Medulla oblongata (tissue), 1 donor: Measurements from ENCODE around the gene SEL1L.
A peak's percentile ranks its signal among the peaks of the same experiment; 100 is the strongest.
"Not testable (repeated sequence)": the region's sequence is repeated elsewhere in the genome, so short reads cannot be mapped to it uniquely, and the experiment has no call there.

Experiments
- DNase-seq: peaks from one replicate; pipeline ENCODE4 v3.0.0-alpha.2; 2015; ENCODE audit errors: extremely low spot score

Gene SEL1L

DNA sequence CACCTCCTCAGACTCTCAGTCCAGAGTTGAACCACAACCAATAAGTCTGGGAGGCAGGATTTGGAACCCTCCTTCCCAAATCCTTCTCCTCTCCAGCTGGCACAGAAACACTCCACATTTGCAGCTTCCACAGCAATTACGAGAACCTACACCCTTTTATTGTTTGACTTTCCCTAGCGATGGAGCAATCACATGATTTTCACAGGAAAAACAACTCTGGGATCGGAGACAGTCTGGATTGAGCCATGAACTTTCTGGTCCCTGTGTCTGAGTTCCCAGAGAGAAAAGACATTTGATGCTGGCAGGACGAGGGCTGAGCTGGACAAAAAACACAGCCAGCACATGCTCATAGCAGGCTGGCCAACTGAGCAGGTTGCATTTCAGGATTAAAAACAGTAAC, 84.5 kb downstream of the SEL1L start:
- DNase-seq: peak; percentile 47

DNA sequence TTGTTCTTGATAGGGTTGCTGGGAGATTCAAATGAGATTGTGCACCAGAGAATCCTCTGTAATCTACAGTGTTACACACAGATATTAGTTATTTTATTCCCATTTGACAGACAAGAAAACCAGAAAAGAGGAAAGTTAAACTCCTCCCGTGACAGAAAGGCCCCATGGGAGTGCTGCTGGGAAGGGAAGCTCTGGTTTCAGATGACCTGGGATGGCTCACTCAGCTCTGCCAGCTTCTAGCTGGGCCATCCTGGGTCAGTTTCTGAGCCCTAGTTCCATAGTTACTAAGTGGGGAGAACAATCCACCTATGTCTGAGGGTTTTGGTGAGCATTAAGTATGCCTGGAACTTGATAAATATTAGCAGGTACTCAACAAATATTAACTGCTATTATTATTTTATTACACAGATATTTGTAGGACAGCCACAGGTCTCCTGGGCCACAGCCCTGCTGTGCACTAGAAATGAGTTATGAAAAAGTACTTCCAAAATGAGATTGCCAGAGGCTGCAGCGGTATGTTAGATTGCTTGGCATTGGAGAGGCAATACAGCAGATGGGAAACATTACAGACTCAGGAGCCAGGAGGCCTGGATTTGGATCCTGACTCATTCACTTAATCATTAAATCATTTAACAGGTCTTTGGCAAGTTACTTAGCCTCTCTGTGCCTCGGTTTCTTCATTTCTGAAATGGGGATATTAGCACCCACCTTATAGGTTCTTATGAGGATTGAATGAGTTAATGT, 86.5 kb downstream of the SEL1L start:
- no peak for DNase-seq

DNA sequence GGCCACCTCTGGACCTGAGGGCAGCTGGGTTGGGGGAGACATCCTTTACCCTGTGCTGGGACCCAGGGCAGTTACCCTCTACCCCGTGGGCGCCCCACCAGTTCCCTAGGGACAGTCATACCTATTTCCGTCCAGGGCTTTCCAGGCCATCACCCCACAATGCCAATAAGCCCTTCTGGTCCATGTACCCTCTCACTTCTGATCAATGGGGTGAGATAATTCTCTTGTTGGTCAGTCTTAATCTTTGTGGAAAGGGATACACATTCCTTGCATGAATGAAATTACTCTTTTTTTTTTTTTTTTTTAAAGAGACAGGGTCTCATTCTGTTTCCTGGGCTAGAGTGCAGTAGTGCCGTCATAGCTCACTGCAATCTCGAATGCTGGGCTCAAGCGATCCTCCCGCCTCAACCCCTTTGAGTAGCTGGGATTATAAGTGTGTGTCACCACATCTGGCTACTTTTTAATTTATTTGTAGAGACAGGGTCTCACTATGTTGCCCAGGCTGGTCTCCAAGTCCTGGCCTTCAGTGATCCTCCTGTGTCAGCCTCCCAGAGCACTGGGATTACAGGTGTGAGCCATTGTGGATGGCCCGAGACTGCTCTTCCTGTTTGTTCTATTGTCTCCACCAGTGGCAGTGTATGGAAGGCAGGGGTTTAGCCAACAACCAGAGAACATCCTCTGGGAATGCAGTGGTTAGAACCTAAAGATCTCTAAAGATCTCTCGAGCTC, 87.2 kb downstream of the SEL1L start:
- DNase-seq: no peak

- no peak for DNase-seq
Measured at GRCh38 chr14:81441626-81442134, 92.0 kb downstream of the SEL1L start.

DNA sequence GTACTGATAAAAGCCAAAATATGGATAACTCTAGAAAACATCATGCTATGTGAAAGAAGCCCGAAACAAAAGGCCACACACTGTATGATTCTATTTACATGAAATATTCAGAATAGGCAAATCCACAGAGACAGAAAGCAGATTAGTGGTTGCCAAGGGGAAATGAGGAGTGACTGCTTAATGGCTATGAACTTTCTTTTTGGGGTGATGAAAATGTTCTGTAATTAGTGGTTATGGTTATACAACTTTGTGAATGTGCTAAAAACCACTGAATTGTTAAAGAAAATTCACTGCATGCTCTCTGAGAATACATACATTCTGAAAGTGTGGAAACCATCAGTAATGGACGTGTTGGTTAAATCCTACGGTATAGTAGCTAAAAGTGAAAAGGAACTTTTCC, 93.6 kb downstream of the SEL1L start:
- DNase-seq: no peak

DNA sequence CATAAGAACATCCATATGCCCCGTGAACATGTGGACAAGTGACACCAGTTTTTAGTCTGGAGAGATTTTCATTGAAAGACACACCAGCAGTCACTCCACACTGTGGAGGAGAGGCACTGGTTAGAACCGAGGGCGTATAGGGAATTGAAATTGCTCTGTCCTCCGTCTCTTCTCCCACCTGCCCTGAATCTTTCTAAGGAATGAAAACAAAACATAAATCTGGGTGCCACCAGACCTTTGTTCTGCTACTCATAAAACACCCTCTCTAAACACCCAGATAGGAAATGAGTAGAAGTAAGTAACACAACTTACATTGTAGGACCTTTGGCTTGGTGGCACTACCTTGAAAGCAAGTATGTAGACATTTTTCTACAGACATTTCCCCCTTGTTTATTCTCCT, 96.4 kb downstream of the SEL1L start:
- DNase-seq: no peak

DNA sequence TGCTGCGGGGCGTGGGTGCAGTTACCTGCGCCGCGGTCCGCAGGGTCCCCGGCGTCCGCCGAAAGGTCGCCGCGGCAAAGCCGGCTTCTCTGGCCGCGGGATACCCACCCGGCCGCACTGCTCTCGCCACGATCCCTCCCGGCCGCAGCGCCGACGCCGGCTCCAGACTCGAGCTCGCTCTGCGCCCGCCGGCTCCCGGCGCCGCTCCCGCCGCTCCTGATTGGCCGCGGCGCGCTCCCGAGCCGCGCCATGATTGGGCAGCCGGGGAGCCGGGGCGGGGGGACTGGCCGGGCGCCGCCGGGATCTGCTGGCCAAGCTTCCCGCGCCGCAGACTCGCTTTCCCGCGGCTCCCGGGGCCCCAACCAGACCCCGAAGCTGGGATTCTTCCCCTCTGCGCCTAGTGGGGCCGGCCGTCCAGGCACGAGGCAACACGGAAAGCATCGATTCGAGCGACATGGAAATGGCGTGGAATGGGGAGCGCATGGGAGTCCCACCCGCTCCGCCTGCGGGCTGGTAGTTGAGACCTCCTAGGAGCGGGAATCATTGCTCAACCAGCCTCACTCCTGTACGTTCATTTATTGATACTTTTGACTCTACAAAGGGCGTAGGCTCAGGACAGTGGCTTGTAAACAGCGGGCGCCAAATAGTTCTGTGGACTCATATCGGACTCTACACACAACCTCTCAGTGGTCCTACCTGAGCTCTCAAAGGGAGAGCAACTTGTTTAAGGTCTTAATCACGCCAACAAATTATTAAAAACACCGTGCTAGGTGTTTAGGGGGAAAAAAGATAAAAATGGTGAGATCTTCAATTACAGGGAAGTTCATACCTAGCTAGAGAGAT, 97.1 kb downstream of the SEL1L start:
- peak; percentile 91 for DNase-seq

DNA sequence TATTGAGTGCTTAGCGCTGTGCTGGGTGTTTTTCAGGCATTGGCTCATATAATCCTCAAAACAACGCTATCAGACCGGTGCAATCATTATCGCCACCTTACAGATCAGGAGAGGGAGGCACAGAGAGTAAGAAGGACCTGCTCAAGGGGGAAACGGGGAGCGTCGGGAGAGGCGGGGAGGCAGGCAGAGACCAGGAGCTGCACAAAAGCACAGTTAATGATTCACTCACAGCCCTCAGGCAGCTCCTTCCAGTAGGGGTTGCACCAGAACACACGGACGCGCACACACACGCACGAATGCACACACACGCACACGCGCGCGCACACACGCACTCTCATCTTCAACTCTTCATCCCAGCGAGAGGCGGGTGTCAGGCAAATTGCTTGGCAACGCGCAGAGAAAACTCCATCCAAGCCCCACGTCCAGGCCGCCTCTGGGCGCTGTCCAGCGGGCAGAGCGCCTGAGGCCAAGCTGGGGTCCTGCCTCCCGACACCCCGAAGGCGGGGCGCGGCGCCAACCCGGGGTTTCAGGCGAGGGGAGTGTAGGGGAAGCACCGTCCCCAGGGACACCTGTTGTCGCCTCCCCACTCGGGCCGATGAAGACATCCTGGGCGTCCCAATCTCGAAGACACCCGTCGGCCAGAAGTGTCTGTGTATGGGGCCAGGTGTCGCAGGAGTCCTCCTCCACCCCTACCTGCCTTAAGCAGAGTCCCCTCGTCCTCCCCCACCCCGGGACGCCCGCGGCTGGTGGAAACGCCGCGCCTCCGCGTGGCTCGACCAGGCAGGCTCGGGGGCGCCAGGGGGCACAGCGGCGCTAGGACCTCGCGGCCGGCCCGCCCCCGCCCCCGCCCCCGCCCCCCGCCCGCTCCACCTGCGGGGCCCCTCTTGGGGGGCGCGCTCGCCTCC, 98.0 kb downstream of the SEL1L start:
- DNase-seq: peak; percentile 64

- no peak for DNase-seq
Measured at GRCh38 chr14:81435048-81435390, 98.6 kb downstream of the SEL1L start.

DNA sequence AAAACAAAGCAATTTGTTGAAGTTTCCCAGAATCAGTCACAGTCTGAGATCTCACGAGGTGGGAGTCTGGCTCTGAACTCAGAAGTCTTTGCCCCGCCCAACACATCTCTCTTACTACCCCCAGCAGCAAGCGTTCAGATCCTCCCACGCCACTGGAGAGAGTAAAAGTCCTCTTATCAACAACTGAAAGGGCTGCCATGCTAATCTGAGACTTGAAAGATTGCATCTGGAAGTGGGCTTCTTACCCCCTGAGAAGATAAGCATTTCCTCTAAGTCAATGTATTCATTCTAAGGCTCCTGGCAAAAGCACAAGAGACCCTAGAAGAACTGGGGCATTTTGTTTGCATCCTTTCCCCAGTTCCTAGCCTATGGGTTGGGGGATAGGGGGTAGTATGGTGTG, 99.4 kb downstream of the SEL1L start:
- DNase-seq: no peak

DNA sequence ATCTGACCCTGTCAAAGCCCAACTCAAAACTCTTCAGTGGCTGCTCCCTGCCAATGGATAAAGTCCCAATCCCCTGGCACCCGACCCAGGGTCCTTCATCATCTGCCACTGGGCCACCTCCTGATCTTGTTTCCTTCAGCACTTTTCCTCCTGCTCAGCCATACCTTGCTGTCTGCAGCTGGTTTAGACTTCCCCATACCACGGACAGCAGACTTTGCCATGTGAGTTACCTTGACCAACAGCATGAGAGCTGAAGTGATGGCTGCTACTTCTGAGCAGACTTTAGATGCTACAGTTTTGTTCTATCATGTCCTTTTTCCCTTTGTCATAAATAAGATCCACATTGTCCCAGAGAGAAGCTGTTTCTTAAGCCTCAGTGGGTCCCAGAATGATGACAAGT, 100.3 kb downstream of the SEL1L start:
- DNase-seq: no peak

DNA sequence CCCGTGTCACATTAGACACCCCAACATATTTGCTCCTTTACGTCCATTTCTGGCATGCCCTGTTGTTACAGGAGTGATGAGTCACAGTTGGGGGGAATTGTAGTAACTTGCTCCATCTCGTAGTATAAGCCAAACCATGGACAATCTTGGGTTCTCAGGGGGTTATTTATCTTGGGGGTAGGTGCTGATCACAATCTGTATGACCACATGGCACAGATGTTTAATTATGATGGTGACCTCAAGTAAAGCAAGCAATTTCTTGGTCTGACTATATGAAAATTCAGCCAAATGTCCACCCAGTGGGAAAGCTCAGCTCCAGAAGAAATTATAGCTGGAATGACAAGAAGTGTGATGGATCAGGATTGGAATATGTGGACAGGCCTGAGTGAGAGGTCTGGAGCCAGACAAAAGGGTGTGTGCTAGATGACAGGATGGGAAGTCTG, 101.4 kb downstream of the SEL1L start:
- DNase-seq: no peak

- no peak for DNase-seq
Measured at GRCh38 chr14:81430235-81430634, 103.4 kb downstream of the SEL1L start.

DNA sequence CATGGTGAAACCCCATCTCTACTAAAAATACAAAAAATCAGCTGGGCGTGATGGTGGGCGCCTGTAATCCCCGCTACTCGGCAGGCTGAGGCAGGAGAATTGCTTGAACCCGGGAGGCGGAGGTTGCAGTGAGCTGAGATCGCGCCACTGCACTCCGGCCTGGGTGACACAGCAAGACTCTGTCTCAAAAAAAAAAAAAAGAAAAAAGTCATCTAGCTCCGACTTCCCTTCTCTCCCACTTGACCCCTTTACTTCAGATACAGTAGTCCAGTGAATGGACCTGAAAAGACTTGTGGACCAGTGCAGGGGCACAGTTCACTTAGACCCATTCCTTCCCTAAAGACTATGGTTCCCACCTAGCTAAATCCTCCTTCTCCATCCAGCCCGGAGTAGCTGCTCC, 103.9 kb downstream of the SEL1L start:
- not testable (repeated sequence) for DNase-seq

GRCh38 chr14:81429028-81429427, 104.6 kb downstream of the SEL1L start:
- DNase-seq: no peak

- no peak for DNase-seq
Measured at GRCh38 chr14:81427348-81428058, 106.2 kb downstream of the SEL1L start.

GRCh38 chr14:81423504-81423903, 110.1 kb downstream of the SEL1L start:
- peak; percentile 69 for DNase-seq
